Mesenteric fat pad (tissue), 1 donor: ENCODE results near the gene KCNQ1OT1. TPM values are rescaled to one million over a fixed set of nuclear protein-coding genes. Genes with fewer than 3 reads are reported as not detected.
A peak's percentile ranks its signal among the peaks of the same experiment; 100 is the strongest.

Source experiments
- DNase-seq: peaks from one replicate; pipeline ENCODE4 v3.0.0-alpha.2; 2020; ENCODE audit warnings: low spot score
- long read RNA-seq: library from polyadenylated mRNA; unstranded; transcript quantifications from one replicate; pipeline ENCODE4 v2.0.0, GENCODE V29; 2020
- total RNA-seq: library from RNA; stranded (reverse); fragmentation: NEBNext Ultra II Directional; extraction: Animal tissue kit (Norgen Biotek cat#: 25700); gene quantifications from one replicate; pipeline ENCODE4 v1.2.1, GENCODE V29; 2021
- donor health status: DM: yes; HTN: yes; CAD: no.

Gene KCNQ1OT1
- 3.0 TPM for total RNA-seq
- long read RNA-seq, full-length matches to known transcripts = 44 of 44 reads
- long read RNA-seq, partial matches to known transcripts = 0 of 44 reads
- long read RNA-seq, other reads (novel, unspliced or antisense) = 0 of 44 reads

- peak; percentile 95 for DNase-seq
Observed at GRCh38 chr11:2699531-2700414, at the start of gene KCNQ1OT1. Gene KCNQ1OT1 (minus strand): TSS chr11:2699994.

DNA sequence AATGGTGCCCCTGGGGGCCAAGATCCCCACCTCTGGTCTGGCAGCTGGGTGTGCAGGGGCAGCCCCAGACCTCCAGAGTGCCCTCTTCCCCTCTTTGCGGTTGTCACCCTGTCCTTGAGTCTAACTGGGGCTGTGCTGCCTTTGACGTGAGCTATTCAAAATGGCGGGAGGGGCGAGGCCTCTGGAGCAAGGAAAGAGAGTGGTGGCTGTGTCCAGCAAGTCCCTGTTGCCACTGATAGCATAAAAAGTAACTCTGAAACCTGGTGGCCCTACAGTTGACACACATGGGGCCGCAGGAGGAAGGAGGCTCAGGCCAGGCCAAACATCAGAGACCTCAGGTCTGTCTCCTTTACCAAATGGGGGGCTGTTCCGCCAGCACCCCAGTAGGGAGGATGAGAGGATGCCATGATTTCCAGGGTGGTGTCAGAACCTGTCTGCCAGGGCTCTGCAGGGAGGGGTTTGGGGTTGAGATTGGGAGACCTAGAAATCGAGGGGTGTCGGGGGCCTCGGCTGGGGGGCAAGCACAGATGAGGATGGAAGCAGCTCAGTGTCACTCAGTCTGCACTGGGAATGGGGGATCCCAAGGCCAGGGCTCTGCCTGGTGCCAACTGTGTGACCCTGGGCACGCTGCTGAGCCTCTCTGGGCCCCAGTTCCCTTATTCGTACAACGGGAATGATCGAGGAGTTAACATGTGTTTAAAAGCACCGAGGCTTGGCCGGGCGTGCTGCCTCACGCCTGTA, 49.2 kb upstream of the KCNQ1OT1 start:
- DNase-seq = no peak

DNA sequence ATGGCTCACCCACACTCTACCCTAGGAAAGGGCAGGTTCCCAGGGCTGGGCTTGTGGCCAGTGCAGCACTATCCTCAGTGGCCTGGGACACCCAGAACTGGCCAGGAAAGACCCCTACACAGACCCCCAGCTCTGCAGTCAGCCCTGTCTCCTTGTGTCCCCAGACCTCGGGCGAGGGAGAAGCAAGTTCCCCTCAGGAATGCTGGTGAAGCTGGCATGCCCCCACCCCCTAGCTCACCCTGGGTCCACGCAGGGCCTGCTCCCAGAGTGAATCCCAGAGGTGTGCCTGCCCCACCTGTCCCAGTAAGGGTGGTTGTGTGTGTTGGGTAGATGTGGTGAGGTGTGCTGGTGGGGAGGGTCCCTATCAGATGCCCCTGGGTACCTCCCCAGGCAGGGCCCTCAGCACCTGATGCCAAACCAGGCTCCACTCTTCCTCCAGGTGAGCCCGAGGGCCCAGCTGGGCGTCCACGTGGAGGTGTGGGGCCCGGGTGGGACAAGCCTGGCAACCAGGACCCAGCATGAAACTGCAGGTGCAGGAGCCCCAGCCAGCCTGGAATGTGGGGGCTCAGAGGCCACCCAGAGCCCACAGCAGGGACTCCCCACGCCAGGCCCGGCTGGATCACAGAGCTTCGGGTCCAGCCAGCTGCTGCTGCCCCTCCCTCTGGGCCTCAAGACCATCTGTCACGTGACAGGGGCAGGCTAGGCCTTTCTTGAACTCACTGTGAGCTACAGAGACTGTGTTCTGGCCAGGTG, 48.4 kb upstream of the KCNQ1OT1 start:
- DNase-seq = no peak

- DNase-seq = no peak
Observed at GRCh38 chr11:2747248-2748027, 47.6 kb upstream of the KCNQ1OT1 start.

DNA sequence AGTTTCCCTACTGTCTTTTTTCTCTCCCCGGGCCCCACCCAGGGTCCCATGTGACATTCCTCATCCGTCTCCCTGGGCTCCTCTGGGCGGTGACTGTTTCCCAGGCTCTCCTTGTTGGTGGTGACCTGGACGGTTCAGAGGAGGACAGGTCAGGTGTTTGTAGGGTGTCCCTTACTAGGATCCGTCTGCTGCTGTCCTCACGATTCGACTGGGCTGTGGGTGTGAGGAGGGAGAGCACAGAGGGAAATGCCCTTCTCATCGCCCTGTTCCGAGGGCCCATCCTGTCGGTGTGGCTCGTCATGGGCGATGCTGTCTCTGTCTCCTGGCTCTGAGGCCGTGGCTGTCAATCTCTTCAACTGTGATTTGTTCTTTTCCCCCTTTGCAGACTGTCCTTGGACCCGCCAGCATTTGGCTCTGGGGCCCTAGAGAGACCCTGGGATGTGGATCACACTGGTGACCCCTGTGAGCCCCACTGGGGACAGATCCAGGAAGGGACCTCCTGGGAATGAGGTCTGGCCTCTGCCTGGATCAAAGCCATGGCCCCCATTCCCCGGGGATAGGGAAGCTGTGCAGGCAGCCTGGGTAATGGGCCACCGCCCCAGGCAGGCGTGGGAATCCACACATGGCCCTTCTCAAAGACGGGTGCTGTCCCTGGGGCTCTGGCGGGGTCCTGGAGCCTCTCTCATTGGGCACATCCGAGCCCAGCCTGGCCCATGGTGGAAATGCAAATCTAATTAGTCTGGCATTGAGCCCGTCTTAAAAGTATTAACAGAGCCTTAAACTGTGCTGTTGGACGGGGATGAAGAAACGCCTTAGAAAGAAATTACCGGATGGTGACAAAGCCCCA, 46.8 kb upstream of the KCNQ1OT1 start:
- no peak for DNase-seq

- DNase-seq = no peak
Observed at GRCh38 chr11:2745511-2745910, 45.7 kb upstream of the KCNQ1OT1 start.

- DNase-seq = no peak
Observed at GRCh38 chr11:2744166-2744565, 44.4 kb upstream of the KCNQ1OT1 start.

DNA sequence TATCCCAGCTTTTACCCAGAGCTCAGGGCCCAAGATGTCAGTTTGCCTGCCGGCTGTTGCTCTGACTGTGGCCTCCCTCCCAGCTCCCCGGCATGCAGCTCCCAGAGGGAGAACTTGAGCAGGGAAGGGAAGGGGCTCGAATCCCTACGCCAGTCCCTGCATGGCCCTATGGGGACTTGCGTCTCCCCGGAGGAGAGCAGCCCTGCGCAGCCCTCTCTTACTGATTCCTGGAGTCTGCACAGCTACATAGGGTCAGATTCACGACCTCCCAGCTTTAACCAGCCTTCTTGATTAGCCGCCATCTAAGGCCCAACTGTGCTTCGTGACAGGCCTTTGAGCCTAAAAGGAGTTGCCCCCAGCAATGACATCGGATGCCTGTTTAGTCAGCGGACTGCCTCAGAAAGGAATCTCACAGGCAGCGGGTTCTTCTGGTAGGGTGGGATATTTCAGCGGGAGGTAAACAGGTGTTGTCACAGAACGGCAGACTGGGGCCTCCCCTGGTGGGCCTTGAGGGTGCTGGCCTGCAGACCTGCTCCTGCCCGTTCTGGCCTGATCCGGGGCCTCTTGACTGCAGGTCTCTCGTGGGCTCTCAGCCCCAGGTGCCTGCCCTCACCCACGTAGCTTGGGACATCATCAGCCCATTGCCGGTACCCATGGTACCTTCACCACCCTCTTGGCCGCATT, 43.8 kb upstream of the KCNQ1OT1 start:
- DNase-seq = no peak

DNA sequence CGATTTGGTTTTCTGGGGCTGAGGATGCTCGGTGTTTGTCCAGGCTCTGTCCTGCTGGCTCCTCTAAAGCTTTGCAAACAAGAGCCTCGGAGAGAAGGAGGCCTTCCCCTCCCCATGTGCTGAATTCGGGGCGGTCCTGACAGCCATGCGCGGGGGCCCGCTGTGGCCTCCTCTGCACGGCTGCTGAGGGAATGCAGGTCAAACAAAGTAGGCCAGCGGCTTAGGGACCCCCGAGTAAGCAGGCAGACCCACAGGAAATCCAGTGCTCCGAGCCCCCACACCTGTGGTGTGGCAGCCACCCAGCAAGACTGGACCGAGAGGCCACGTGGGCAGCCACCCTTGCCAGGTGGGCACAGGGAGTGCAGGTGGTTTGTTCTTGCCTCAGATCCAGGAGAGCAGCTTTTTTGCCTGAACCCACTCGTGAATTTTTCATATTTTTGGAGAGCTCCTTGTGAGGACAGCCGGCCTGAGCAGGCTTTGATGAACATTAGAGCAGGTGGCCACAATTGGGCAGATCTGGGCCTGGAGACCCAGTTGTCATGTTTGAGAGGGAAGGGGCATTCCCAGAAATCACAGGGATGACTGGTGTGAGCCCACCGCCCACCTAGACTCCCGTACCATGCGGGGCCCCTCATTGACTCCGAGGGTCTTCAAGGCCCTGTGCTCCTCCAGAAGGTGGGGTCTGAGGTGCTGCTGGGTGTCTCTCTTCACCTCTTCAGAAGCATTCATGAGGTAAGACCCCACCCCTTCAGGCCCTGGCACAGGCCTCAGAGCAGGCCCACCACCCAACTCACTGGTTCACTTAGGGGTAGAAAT, 43.0 kb upstream of the KCNQ1OT1 start:
- no peak for DNase-seq

DNA sequence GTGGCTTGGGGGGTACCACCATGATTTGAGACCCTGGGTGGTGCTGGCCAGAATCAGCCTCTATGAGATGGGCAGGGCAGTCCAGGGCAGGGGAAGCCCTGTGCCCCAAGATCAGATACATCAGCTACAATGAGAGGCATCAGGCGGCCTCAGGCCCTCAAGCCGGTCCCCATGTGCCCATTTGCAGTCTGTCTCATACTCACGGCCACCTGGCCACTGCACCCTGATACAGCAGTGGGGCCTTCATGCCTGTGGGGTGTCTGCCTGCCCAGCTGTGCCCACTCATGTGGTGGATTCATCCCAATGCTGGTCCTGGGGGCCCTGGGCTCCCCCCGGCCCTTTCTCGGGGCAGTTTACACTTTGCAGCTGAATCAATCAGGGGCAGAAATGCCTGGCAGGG, 42.4 kb upstream of the KCNQ1OT1 start:
- DNase-seq = no peak

- no peak for DNase-seq
Observed at GRCh38 chr11:2741377-2742131, 41.8 kb upstream of the KCNQ1OT1 start.

GRCh38 chr11:2741006-2741376, 41.2 kb upstream of the KCNQ1OT1 start:
- no peak for DNase-seq

- no peak for DNase-seq
Observed at GRCh38 chr11:2740275-2740940, 40.6 kb upstream of the KCNQ1OT1 start.

DNA sequence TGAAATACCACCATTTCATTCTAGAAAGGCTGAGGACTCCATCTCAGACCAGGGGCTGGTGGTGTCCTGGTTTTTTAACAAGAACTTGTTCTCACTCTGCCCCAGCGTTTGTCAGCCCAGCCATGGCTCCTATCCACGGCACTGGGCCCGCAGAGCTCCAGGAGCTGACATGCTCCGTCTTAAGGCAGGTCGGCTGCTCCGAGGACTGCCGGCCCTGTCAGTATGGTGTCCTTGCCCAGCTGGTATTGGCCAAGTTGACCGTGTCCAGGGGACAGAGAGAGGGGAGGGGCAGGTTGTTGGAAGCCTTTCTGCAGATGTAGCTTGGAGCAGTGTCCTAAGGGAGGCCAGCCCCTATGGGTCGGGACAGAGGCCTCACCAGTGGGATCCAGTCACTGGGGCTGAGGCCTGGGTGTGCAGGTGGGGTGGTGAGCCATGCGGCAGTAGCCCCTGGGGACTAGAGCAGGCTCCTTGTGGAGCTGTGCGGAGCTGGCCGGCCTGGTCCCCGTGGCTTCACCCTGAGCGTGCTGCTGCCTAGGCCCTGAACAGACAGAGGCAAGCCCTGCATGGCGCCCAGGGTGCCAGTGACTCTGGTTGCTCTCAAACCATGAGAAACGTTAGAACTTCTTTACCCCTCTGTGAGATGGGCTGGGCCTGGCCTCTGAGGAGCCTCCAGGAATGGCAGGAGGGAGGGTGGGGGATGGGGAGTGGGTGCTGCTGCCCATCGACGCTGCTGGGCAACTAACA, 39.9 kb upstream of the KCNQ1OT1 start:
- no peak for DNase-seq

GRCh38 chr11:2738551-2739431, 39.0 kb upstream of the KCNQ1OT1 start:
- DNase-seq = no peak
